ENCODE data around the gene RIC1.

RIC1 gene

GRCh38 chr9:5628183-5628529, 751 bp upstream of the RIC1 start:
- Histone ChIP-seq H3K36me3 (ENCODE audit: control insufficient read depth in 2 of 2, insufficient read depth in 1 of 2, low read length in 2 of 2) (no peaks in the 10 kb centered on the region), H3K27ac (ENCODE audit: extremely low read depth, low read depth, low read length) (peak overlapping the region; percentile 81; the same call in 1 of the 2 replicates), H3K4me1 (ENCODE audit: control insufficient read depth, insufficient read depth, low read length) (peaks cover 2% of the 10 kb centered on the region; the same call in 1 of the 2 replicates), H3K4me3 (ENCODE audit: low read depth, low read length) (peak overlapping the region; percentile 70), H3K9me3 (ENCODE audit: control insufficient read depth, insufficient read depth, low read depth, low read length) (no peaks in the 10 kb centered on the region)
- POLR2A ChIA-PET, result interaction anchor here (0.5 to 1.5 kb wide), 19 partner anchors 9 to 643 kb away, joined by 3 to 16 read pairs (median 3); partner anchors contain the start of genes JAK2 and PLGRKT
- CTCF ChIA-PET, result interaction anchor here (2.2 kb wide), 1 partner anchor 28 kb away, joined by 7 read pairs; no protein-coding TSS in a partner anchor
- peak; percentile 37; the same call in 1 of the 2 replicates for TF ChIP-seq ZBTB17 (tag by site-specific recombination; IDR thresholded peaks at IDR 0.05)
- TF ChIP-seq, protein P1, sequence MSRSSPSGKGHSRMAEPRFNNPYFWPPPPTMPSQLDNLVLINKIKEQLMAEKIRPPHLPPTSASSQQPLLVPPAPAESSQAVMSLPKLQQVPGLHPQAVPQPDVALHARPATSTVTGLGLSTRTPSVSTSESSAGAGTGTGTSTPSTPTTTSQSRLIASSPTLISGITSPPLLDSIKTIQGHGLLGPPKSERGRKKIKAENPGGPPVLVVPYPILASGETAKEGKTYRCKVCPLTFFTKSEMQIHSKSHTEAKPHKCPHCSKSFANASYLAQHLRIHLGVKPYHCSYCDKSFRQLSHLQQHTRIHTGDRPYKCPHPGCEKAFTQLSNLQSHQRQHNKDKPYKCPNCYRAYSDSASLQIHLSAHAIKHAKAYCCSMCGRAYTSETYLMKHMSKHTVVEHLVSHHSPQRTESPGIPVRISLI (tag by site-specific recombination; IDR thresholded peaks at IDR 0.05), result no peak

DNA sequence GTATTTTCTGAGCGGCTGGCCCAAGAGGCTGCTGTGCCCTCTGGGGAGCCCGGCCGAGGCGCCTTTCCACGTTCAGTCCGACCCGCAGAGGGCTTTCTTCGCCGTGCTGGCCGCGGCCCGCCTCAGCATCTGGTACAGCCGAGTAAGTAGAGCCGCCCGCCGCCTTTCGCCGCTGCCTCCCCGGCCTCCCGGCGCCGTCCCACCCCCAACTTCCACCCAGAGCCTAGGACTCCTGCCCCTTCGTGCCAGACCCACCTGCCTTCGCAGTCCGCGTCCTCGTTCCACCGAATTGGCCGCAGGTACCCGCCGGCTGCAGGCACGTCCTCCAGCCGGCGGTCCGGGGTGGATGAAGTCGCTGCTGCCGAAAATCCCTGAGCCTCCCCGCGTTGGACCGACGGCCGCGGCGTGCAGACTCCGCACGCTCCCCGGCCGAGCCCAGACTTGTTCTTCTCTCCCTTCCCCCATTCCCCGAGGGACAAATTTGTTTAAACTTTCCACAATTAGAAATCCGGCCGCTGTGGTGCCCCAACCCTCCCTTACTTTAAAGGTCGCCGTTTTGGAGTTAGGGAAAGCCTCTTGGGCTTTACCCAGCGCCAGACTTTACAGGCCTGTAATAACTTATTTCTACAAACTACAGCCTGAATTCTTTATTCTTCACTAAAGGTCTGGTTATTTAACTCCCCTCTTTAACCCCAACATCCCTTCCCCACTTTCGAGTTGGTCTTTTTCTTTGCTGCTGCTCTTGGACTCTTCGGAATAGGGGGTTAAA, 589 bp downstream of the RIC1 start:
- Histone ChIP-seq H3K4me1 (ENCODE audit: control insufficient read depth, insufficient read depth, low read length) (peaks cover 3% of the 10 kb centered on the region; the same call in 1 of the 2 replicates), H3K27ac (ENCODE audit: extremely low read depth, low read depth, low read length) (peak overlapping the region; percentile 81), H3K36me3 (ENCODE audit: control insufficient read depth in 2 of 2, insufficient read depth in 1 of 2, low read length in 2 of 2) (no peaks in the 10 kb centered on the region), H3K9me3 (ENCODE audit: control insufficient read depth, insufficient read depth, low read depth, low read length) (no peaks in the 10 kb centered on the region), H3K4me3 (ENCODE audit: low read depth, low read length) (peak overlapping the region; percentile 70)
- ChIA-PET CTCF (interaction anchor here (2.2 kb wide), 1 partner anchor 29 kb away, joined by 7 read pairs; no protein-coding TSS in a partner anchor), POLR2A (interaction anchor here (0.6 to 1.5 kb wide), 15 partner anchors 24 to 963 kb away, joined by 3 to 16 read pairs (median 4); partner anchors contain the start of genes CD274, JAK2, PLGRKT and SPATA6L)
- TF ChIP-seq ZNF341 (tag by site-specific recombination; IDR thresholded peaks at IDR 0.05; ENCODE audit: low read depth) (peak; percentile 56), SP2 (tag by site-specific recombination; IDR thresholded peaks at IDR 0.05) (peak; percentile 70), ZBTB20 (tag by site-specific recombination; IDR thresholded peaks at IDR 0.05) (peak; percentile 58; the same call in 1 of the 2 replicates), ZSCAN4 (tag by site-specific recombination; IDR thresholded peaks at IDR 0.05) (no peak), PRDM10 (tag by site-specific recombination; IDR thresholded peaks at IDR 0.05) (peak; percentile 39; the same call in 1 of the 2 replicates), ZNF777 (tag by site-specific recombination; IDR thresholded peaks at IDR 0.05; ENCODE audit: borderline replicate concordance) (0 out of 2 replicates have a peak, but pooled peaks have one; percentile 51), ZNF571 (tag by site-specific recombination; IDR thresholded peaks at IDR 0.05) (no peak), GLIS2 (tag by site-specific recombination; IDR thresholded peaks at IDR 0.05) (peak; percentile 40), ZNF600 (tag by site-specific recombination; IDR thresholded peaks at IDR 0.05) (peak; percentile 55; the same call in 1 of the 2 replicates), ZNF626 (tag by site-specific recombination; IDR thresholded peaks at IDR 0.05) (no peak), ZNF335 (tag by site-specific recombination; conservative IDR thresholded peaks at IDR 0.05) (peak; percentile 42), ZFP37 (tag by site-specific recombination; IDR thresholded peaks at IDR 0.05) (0 out of 2 replicates have a peak, but pooled peaks have one; percentile 31), ZBTB48 (tag by site-specific recombination; IDR thresholded peaks at IDR 0.05) (peak; percentile 42; the same call in 1 of the 2 replicates), ZBTB26 (tag by site-specific recombination; optimal IDR thresholded peaks at IDR 0.05) (peak; percentile 35), ZNF501 (tag by site-specific recombination; IDR thresholded peaks at IDR 0.05) (0 out of 2 replicates have a peak, but pooled peaks have one; percentile 36), ZNF585B (tag by site-specific recombination; IDR thresholded peaks at IDR 0.05) (no peak)
